ENCODE measurements around the gene SMIM26. TPM values are rescaled to one million over a fixed set of nuclear protein-coding genes. Genes with fewer than 3 reads are reported as not detected.
"Not testable (repeated sequence)": the region's sequence is repeated elsewhere in the genome, so short reads cannot be mapped to it uniquely, and the experiment has no call there.

The SMIM26 gene, protein sequence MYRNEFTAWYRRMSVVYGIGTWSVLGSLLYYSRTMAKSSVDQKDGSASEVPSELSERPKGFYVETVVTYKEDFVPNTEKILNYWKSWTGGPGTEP
- total RNA-seq (2021; ENCODE audit: unreplicated experiment) (54.6 TPM), Bru-seq, nascent RNA (percentile 81 among the genes with signal in this experiment), BruChase-seq, experiment 1, labeled RNA remaining after a 2-hour chase (percentile 84 among the genes with signal in this experiment), BruChase-seq, experiment 2, labeled RNA remaining after a 6-hour chase (percentile 94 among the genes with signal in this experiment)
- 91.3 TPM for polyA plus RNA-seq (2012; ENCODE audit: insufficient read length)
- long read RNA-seq, transcript SMIM26-201 (2 exons, 505 nt) = minor isoform, 13 of 40 reads
- long read RNA-seq, transcript SMIM26-202 (2 exons, 575 nt) = major isoform, 25 of 40 reads
- long read RNA-seq, partial matches to known transcripts = 0 of 40 reads
- long read RNA-seq, other reads (novel, unspliced or antisense) = 0 of 40 reads

DNA sequence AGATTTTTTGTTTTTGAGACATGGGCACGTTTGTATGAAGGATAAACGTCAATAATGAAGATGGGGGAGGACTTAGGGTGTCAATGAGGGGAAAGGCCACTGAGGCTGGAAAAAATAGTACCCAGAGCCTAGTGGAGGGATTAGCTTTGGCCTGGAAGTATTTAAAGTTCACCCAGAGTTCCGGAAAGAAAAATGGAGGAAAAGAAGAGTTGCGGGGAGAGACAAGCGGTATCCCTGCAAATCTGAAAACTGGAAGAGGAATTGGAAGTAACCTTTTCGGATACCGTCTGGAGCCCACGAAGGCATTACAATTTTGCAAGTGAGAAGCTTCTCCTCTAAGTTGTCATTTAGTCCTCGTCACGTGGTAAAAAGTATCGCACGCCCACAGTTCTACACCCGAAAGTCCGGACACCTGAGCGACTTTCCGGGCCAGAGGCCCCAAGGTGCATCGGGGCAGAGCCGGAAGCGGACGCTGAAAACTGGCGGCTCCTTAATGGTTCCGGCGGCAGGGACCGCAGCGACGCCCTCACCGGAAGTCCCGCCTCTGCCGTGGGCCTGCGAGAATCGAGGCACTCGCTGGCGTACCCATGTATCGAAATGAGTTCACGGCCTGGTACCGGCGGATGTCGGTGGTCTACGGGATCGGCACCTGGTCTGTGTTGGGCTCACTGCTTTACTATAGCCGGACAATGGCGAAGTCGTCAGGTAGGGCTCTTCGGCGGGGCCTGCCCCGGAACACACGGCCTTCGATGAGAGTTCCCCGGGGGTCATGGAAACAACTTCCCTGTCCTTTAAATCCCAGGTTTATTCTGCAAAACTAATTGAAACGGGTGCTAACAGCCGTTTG, at the start of gene SMIM26:
Gene SMIM26 (plus strand): TSS at position 541 of the 847 bp plus-strand sequence. CDS start 47 bp downstream, at position 588.
- H3K36me3 ChIP-seq (ENCODE audit: control insufficient read depth, insufficient read depth, low read length) = peaks cover 7% of the 10 kb centered on the region; the same call in 1 of the 2 replicates
- intact Hi-C loops (cut with micrococcal nuclease; ENCODE audit: unreplicated experiment) = no loop called here
- ChIA-PET POLR2A (interaction anchor here (0.6 to 0.8 kb wide), 2 partner anchors 60 to 215 kb away, joined by 4 to 5 read pairs; partner anchors contain the start of gene SEC23B), CTCF (interaction anchor here (0.7 kb wide), 1 partner anchor 32 kb away, joined by 5 read pairs; no protein-coding TSS in a partner anchor)
- TF ChIP-seq, protein P1, sequence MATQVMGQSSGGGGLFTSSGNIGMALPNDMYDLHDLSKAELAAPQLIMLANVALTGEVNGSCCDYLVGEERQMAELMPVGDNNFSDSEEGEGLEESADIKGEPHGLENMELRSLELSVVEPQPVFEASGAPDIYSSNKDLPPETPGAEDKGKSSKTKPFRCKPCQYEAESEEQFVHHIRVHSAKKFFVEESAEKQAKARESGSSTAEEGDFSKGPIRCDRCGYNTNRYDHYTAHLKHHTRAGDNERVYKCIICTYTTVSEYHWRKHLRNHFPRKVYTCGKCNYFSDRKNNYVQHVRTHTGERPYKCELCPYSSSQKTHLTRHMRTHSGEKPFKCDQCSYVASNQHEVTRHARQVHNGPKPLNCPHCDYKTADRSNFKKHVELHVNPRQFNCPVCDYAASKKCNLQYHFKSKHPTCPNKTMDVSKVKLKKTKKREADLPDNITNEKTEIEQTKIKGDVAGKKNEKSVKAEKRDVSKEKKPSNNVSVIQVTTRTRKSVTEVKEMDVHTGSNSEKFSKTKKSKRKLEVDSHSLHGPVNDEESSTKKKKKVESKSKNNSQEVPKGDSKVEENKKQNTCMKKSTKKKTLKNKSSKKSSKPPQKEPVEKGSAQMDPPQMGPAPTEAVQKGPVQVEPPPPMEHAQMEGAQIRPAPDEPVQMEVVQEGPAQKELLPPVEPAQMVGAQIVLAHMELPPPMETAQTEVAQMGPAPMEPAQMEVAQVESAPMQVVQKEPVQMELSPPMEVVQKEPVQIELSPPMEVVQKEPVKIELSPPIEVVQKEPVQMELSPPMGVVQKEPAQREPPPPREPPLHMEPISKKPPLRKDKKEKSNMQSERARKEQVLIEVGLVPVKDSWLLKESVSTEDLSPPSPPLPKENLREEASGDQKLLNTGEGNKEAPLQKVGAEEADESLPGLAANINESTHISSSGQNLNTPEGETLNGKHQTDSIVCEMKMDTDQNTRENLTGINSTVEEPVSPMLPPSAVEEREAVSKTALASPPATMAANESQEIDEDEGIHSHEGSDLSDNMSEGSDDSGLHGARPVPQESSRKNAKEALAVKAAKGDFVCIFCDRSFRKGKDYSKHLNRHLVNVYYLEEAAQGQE (IDR thresholded peaks at IDR 0.05; ENCODE audit: insufficient read depth in 1 of 2, low read depth in 2 of 2, low read length in 1 of 2) = no peak
- peak; percentile 50 for TF ChIP-seq TCF7L2 (IDR thresholded peaks at IDR 0.05; ENCODE audit: low read depth, low read length)
- TF ChIP-seq SIN3A (IDR thresholded peaks at IDR 0.05; ENCODE audit: borderline replicate concordance, insufficient read depth, low read depth, low read length) = 0 out of 2 replicates have a peak, but pooled peaks have one; percentile 55
- TF ChIP-seq, protein P2, sequence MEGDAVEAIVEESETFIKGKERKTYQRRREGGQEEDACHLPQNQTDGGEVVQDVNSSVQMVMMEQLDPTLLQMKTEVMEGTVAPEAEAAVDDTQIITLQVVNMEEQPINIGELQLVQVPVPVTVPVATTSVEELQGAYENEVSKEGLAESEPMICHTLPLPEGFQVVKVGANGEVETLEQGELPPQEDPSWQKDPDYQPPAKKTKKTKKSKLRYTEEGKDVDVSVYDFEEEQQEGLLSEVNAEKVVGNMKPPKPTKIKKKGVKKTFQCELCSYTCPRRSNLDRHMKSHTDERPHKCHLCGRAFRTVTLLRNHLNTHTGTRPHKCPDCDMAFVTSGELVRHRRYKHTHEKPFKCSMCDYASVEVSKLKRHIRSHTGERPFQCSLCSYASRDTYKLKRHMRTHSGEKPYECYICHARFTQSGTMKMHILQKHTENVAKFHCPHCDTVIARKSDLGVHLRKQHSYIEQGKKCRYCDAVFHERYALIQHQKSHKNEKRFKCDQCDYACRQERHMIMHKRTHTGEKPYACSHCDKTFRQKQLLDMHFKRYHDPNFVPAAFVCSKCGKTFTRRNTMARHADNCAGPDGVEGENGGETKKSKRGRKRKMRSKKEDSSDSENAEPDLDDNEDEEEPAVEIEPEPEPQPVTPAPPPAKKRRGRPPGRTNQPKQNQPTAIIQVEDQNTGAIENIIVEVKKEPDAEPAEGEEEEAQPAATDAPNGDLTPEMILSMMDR (IDR thresholded peaks at IDR 0.05) = no peak
- peak; percentile 89 for TF ChIP-seq POLR2AphosphoS5 (IDR thresholded peaks at IDR 0.05; ENCODE audit: low read depth, low read length)
- DNase-seq (ENCODE audit: low read depth, low spot score) = peak; percentile 87
- H3K4me3 ChIP-seq (ENCODE audit: low read depth in 2 of 2, low read length in 2 of 2) = peak within 1 kb of the TSS; percentile 84 to 90
- peak within 1 kb of the TSS; percentile 82 for H3K27ac ChIP-seq (ENCODE audit: low read length)
- no peaks in the 10 kb centered on the region for H3K9me3 ChIP-seq (ENCODE audit: control insufficient read depth, insufficient read depth, low read depth, low read length)
- BruUV-seq (replicated peaks) = TSS peak; percentile 98
- peak; percentile 100 for ATAC-seq
- no peaks in the 10 kb centered on the region for H3K27me3 ChIP-seq (ENCODE audit: control insufficient read depth, insufficient read depth, low read length)
- in situ Hi-C loops (cut with HindIII; ENCODE audit: low pct_unique_long_range_greater_than_20kb, low sequenced_read_pairs) = no loop called here
- no peaks in the 10 kb centered on the region for H3K4me1 ChIP-seq (ENCODE audit: control insufficient read depth, insufficient read depth, low read length)

DNA sequence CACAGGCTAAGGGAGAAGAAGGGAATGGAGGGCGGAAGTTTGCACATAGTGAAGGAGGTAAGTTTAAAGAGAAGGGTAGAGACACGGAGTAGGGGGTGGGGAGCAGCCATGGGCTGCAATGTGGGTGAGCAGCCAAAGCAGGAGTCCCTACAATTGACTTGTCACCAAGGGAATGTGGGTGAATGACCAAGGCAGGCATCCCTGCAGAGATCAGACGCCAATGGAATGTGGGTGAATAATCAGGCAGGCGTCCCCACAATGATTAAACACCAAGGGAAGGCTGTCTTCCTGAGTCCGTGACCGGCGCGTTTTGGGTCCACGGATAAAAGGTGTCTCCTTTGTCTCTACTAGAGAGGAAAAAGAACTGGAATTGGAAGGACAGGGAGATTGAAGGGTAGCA, 45.2 kb upstream of the SMIM26 start:
- DNase-seq (ENCODE audit: low read depth, low spot score); in situ Hi-C loops (cut with HindIII; ENCODE audit: low pct_unique_long_range_greater_than_20kb, low sequenced_read_pairs); ATAC-seq; H3K4me1 ChIP-seq (ENCODE audit: control insufficient read depth, insufficient read depth, low read length); H3K27ac ChIP-seq (ENCODE audit: low read length); H3K27me3 ChIP-seq (ENCODE audit: control insufficient read depth, insufficient read depth, low read length); CTCF ChIA-PET; intact Hi-C loops (cut with micrococcal nuclease; ENCODE audit: unreplicated experiment); BruUV-seq (replicated peaks); H3K9me3 ChIP-seq (ENCODE audit: control insufficient read depth, insufficient read depth, low read depth, low read length); H3K4me3 ChIP-seq (ENCODE audit: low read depth in 2 of 2, low read length in 2 of 2): not testable (repeated sequence)
- POLR2A ChIA-PET = interaction anchor here (0.6 kb wide), 1 partner anchor 1179 kb away, joined by 7 read pairs; no protein-coding TSS in a partner anchor
- H3K36me3 ChIP-seq (ENCODE audit: control insufficient read depth, insufficient read depth, low read length) = peaks cover 24% of the 10 kb centered on the region

All from Panc1 (cell line).